Stimulated activated CD4-positive, alpha-beta T cell treated with anti-CD3 and anti-CD28 coated beads, Interleukin-12 subunit alpha, Interleukin-12 subunit beta, amount 100 ng/mL, for 48 hours (primary cell): ENCODE data around the gene GLRB.
"Not testable (repeated sequence)": the region's sequence is repeated elsewhere in the genome, so short reads cannot be mapped to it uniquely, and the experiment has no call there.

Experiments used
- DNase-seq, 3 donors: peaks; one replicate each; pipeline ENCODE4 v3.0.0-alpha.2; 2020; ENCODE audit warnings: low read depth in 2 of 3, low spot score in 1 of 3

Gene GLRB

GRCh38 chr4:157127571-157127970 is 51.6 kb downstream of the GLRB start:
- DNase-seq: no peak

GRCh38 chr4:157128395-157128794 is 52.4 kb downstream of the GLRB start:
- no peak for DNase-seq

GRCh38 chr4:157141976-157142375 is 66.0 kb downstream of the GLRB start:
- DNase-seq: no peak

- DNase-seq: no peak
These were observed 67.4 kb downstream of the GLRB start for GRCh38 chr4:157143369-157143768.

GRCh38 chr4:157151711-157152110 is 75.8 kb downstream of the GLRB start:
- DNase-seq: no peak

- no peak for DNase-seq
These were observed 90.1 kb downstream of the GLRB start for GRCh38 chr4:157165935-157166610.

GRCh38 chr4:157170321-157170720 is 94.4 kb downstream of the GLRB start:
- no peak for DNase-seq

GRCh38 chr4:157172011-157172410 is 96.1 kb downstream of the GLRB start:
- no peak for DNase-seq

- not testable (repeated sequence) for DNase-seq
These were observed 104.3 kb downstream of the GLRB start for GRCh38 chr4:157180268-157180667.

GRCh38 chr4:157184300-157184699 is 108.3 kb downstream of the GLRB start:
- no peak for DNase-seq

- no peak for DNase-seq
These were observed 109.4 kb downstream of the GLRB start for GRCh38 chr4:157185363-157185762.

GRCh38 chr4:157195374-157195773 is 119.4 kb downstream of the GLRB start:
- DNase-seq: no peak

GRCh38 chr4:157196046-157196445 is 120.1 kb downstream of the GLRB start:
- DNase-seq: no peak

GRCh38 chr4:157204634-157205244 is 128.8 kb downstream of the GLRB start:
- peak in 1 of 3 donors; percentile 11 for DNase-seq

- DNase-seq: no peak
These were observed 141.8 kb downstream of the GLRB start for GRCh38 chr4:157217708-157218107.

GRCh38 chr4:157219711-157220370 is 143.9 kb downstream of the GLRB start:
- no peak for DNase-seq

- DNase-seq: no peak
These were observed 144.5 kb downstream of the GLRB start, which contains the start of gene GRIA2 for GRCh38 chr4:157220371-157220881. Gene GRIA2, plus strand, starts transcription at chr4:157220728. Its CDS starts 315 bp downstream, at chr4:157221043.

- no peak for DNase-seq
These were observed 145.5 kb downstream of the GLRB start for GRCh38 chr4:157221426-157221894.
